Breast epithelium (tissue), 4 donors: ENCODE data around the gene NRF1. TPM values are rescaled to one million over a fixed set of nuclear protein-coding genes. Genes with fewer than 3 reads are reported as not detected.

ENCODE experiments used
- DNase-seq, 2 donors: peaks; one replicate each; pipeline ENCODE4 v3.0.0-alpha.2; 2019; ENCODE audit warnings: low spot score in 2 of 2
- H3K27ac ChIP-seq, 2 donors: fragments of 200-600 bp; sonication (generic) in 1 of 2; one replicate each; pipeline ENCODE4 v1.5.1; 2016 to 2019; ENCODE audit warnings: mild to moderate bottlenecking in 1 of 2
- H3K27me3 ChIP-seq, 2 donors: fragments of 200-600 bp; sonication (generic) in 1 of 2; one replicate each; pipeline versions ENCODE4 v1.5.1 to v1.6.0; 2017 to 2019; ENCODE audit warnings: control low read depth in 1 of 2, mild to moderate bottlenecking in 1 of 2
- H3K36me3 ChIP-seq: fragments of 200-600 bp; one replicate; pipeline ENCODE4 v1.5.1; 2019
- H3K4me1 ChIP-seq, 2 donors: fragments of 200-600 bp; sonication (generic); one replicate each; pipeline ENCODE4 v1.5.1; 2016 to 2019; ENCODE audit warnings: control low read depth in 1 of 2
- H3K4me3 ChIP-seq, 3 donors: fragments of 200-600 bp; sonication (generic); 1 replicate in 2 of 3; 2 replicates in 1 of 3; pipeline ENCODE4 v1.5.1; 2016 to 2019; ENCODE audit warnings: mild to moderate bottlenecking in 3 of 3, moderate library complexity in 2 of 3
- H3K9me3 ChIP-seq, 2 donors: fragments of 200-600 bp; sonication (generic) in 1 of 2; one replicate each; pipeline ENCODE4 v1.5.1; 2016 to 2019; ENCODE audit warnings: control low read depth in 1 of 2
- POLR2A ChIP-seq: fragments of 450-650 bp; IDR thresholded peaks from one replicate; pipeline ENCODE4 v1.6.1; 2016; ENCODE audit warnings: antibody characterized with exemption, mild to moderate bottlenecking, moderate library complexity
- POLR2AphosphoS5 ChIP-seq, 3 donors: sonication (generic); formaldehyde crosslinking; IDR thresholded peaks; one replicate each; pipeline ENCODE4 v1.6.1; 2017; ENCODE audit warnings: antibody characterized with exemption in 3 of 3
- intact Hi-C: fragments of 100-400 bp; cut with DNase I; formaldehyde crosslinking; loops from one replicate; pipeline ENCODE4 v1.15.1; 2023; ENCODE audit warnings: low total_unique reads
- total RNA-seq, 3 donors: library from RNA; depleted of rRNA; stranded (reverse); fragments of >200 nt; gene quantifications; one replicate each; pipeline ENCODE4 v1.1.0, GENCODE V29; 2016
- TF ChIP-seq, protein P1 (sequence below), 3 donors: fragments of 450-650 bp; IDR thresholded peaks; one replicate each; pipeline ENCODE4 v1.5.1; 2016 to 2017; ENCODE audit warnings: antibody characterized with exemption in 3 of 3, mild to moderate bottlenecking in 3 of 3, moderate library complexity in 3 of 3

NRF1 gene
- total RNA-seq, 3 donors from 2014 or later, result 24.5 to 29.2 (median 27.2) TPM

DNA sequence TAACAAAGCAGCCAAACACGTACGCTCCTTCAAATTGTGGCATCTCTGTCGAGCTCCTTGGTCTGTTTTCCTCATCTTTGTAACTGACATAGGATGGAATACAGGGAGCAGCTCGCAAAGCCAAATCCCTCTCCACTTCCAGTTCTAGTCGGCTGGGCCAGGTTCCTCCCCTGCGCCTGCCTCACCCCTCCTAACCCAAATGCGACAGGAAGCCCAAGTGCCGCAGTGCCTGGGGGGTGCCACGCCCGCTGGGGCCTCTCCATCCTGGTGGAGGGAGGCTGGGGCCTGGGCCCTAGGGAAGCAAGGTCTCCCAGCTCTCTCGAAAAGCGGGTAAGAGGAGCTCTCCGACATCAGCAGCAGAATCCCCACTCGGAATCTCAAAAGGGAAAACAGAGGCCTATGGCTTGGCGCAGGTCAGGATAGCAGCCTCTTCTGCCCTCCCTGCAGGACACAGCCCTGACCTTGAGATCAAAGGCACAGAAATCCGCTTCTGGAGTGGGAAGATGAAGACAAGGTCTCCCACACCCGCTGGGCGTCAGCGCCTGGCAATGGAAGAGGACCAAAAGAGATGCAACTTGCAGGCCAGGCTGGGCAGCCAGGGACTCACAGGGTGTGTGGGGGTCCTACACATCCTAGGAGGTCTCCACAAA, 165.8 kb downstream of the NRF1 start:
- no peak overlapping the region for H3K27ac ChIP-seq
- intact Hi-C loops, result no loop called here
- H3K27me3 ChIP-seq, result peaks cover 6 to 48% of the 10 kb centered on the region in 2 donors

DNA sequence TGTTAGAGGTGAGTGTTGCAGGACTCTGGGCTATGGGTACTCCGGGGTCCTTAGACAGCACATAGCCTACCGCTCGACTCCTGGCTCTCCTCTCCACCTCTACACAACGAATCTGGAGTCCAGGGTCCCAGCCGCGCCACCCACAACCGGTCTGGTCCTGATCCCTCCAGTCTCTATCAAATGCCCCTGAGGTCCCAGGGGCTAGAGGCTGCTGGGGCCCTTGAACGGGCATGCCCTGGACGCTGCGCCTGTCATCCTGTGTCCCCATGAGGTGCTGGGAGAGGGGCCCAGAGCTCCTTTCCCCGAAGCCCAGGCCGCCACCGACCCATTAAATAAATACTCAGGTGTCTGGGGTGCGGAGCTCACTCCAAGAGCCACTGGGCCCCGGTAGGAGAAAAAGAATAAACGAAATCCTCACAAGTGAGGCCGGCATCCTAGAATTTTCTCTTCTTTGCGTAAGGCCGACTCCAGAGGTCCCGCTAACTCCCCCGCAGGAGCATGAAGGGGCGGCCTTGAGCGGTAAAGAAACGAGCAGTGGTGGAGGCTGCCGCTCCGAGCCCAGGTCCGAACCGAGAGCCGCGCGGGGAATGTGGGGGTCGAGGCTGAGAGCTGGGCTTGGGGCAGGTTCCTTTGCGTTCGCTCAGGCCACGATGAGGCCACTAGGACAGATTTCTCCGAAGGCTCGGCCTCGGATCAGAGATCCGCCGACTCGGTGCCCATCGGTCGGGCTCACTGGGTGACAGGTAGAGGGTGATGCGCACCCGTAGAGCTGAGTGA, 166.7 kb downstream of the NRF1 start:
- Histone ChIP-seq H3K27ac (no peak overlapping the region), H3K4me1 (peaks cover 3 to 16% of the 10 kb centered on the region in 2 donors), H3K9me3 (no peaks in the 10 kb centered on the region), H3K4me3 (peak overlapping the region in 1 of 3 donors; percentile 73), H3K36me3 (no peaks in the 10 kb centered on the region), H3K27me3 (peaks cover 6 to 56% of the 10 kb centered on the region in 2 donors)
- intact Hi-C loops, result no loop called here
- TF ChIP-seq POLR2AphosphoS5 (IDR thresholded peaks at IDR 0.05) (no peak), POLR2A (no peak)
- TF ChIP-seq, protein P1, sequence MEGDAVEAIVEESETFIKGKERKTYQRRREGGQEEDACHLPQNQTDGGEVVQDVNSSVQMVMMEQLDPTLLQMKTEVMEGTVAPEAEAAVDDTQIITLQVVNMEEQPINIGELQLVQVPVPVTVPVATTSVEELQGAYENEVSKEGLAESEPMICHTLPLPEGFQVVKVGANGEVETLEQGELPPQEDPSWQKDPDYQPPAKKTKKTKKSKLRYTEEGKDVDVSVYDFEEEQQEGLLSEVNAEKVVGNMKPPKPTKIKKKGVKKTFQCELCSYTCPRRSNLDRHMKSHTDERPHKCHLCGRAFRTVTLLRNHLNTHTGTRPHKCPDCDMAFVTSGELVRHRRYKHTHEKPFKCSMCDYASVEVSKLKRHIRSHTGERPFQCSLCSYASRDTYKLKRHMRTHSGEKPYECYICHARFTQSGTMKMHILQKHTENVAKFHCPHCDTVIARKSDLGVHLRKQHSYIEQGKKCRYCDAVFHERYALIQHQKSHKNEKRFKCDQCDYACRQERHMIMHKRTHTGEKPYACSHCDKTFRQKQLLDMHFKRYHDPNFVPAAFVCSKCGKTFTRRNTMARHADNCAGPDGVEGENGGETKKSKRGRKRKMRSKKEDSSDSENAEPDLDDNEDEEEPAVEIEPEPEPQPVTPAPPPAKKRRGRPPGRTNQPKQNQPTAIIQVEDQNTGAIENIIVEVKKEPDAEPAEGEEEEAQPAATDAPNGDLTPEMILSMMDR (IDR thresholded peaks at IDR 0.05), result no peak
- no peak for DNase-seq

More for the DNA sequence above, 165.8 kb downstream of the NRF1 start:
- no peak overlapping the region for H3K4me3 ChIP-seq
- TF ChIP-seq POLR2AphosphoS5 (IDR thresholded peaks at IDR 0.05) (no peak), POLR2A (no peak)
- TF ChIP-seq, protein P1 (IDR thresholded peaks at IDR 0.05), result no peak
- peaks cover 3 to 15% of the 10 kb centered on the region in 2 donors for H3K4me1 ChIP-seq
- DNase-seq, result no peak
- no peaks in the 10 kb centered on the region for H3K36me3 ChIP-seq
- H3K9me3 ChIP-seq, result no peaks in the 10 kb centered on the region

DNA sequence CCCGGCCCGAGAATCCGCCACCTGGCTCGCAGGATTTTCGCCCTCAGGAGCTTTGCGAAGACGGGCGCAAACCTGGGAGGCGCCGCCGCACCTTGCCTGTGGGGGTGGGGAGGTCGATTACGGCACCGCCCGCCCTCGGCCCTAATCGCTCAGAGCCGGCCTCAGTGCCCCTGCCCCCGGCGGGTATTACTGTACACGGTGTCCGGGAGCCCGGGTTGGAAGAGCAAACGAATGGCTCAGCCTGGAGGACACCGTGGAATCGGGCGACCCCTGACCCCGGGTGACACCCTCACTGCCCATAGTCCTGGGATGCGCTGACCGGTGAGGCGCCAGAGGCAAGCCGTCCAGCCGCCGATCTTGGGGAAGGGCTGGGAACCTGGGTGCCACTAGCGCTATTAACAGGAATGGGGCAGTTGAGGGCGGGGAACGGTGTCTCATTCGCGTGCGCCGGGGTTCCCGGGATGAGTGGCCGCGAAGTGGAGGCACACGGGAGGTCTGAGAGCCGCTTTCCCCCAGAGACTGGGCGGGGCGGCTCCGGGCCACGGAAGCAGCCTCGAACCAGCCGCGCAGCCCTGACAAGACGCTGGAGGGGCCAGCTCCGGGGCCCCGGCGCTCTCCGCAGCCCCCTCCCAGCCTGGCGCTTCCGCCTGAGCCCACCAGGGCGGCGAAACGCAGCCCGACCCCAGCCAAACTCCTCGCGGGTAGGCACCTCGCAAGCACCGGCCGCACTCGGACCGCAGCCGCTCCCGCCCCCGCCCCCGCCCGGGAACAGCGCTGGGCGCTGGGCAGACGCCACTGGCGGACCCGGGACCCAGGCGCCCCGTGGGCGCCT, 167.5 kb downstream of the NRF1 start:
- Histone ChIP-seq H3K27ac (peak overlapping the region; percentile 72 to 83), H3K4me3 (peak overlapping the region; percentile 24 to 73 (median 71)), H3K9me3 (no peaks in the 10 kb centered on the region), H3K27me3 (peaks cover 6 to 64% of the 10 kb centered on the region in 2 donors), H3K4me1 (peaks cover 3 to 16% of the 10 kb centered on the region in 2 donors), H3K36me3 (no peaks in the 10 kb centered on the region)
- TF ChIP-seq, protein P1 (IDR thresholded peaks at IDR 0.05), result no peak
- TF ChIP-seq POLR2A (no peak), POLR2AphosphoS5 (IDR thresholded peaks at IDR 0.05) (no peak)
- intact Hi-C loops, result no loop called here
- DNase-seq, result no peak

DNA sequence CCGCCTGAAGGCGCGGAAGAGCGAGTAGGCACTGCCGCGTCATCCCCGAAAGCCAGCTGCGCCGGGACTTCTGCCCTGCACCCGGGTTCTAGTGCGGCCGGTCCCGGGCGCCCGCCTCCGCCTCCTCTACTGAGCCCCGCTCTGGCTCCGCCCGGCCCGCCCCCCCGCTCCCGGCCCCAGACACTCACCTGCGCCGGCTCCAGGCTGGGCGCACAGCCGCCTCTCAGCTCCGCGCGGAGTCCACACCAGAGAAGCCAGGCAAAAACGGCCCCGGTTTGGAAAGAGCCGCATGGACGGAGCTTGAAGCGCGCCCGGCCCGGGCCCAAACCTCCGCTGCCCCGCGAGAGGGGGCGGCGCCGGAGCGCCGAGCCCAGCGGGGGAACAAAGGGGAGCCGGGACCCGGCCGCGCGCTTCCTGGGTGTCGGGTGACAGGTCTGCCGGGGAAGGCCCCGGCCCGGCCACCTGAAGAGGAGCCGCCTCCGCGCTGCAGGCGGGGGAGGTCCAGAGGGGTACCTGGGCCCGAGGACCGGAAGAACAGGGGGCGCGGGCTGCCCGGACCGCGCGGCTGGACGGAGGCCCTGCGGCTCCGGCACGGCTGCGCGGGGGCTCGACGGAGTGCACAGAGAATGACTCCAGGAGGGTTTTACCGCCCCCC, 168.2 kb downstream of the NRF1 start:
- Histone ChIP-seq H3K27me3 (peaks cover 12 to 71% of the 10 kb centered on the region in 2 donors), H3K27ac (peak overlapping the region; percentile 72 to 83), H3K4me1 (peaks cover 3 to 16% of the 10 kb centered on the region in 2 donors), H3K36me3 (no peaks in the 10 kb centered on the region), H3K4me3 (peak overlapping the region; percentile 24 to 73 (median 71)), H3K9me3 (no peaks in the 10 kb centered on the region)
- intact Hi-C loops, result no loop called here
- TF ChIP-seq POLR2A (no peak), POLR2AphosphoS5 (IDR thresholded peaks at IDR 0.05) (peak in 1 of 3 donors; percentile 16)
- TF ChIP-seq, protein P1 (IDR thresholded peaks at IDR 0.05), result no peak
- DNase-seq, result peak; percentile 44 to 63
